Left ventricle myocardium inferior (tissue), 1 donor: Measurements from ENCODE around the gene CEP78. TPM values are rescaled to one million over a fixed set of nuclear protein-coding genes. Genes with fewer than 3 reads are reported as not detected.
A peak's percentile ranks its signal among the peaks of the same experiment; 100 is the strongest.

Source experiments
- DNase-seq: peaks from one replicate; pipeline ENCODE4 v3.0.0-alpha.2; 2020
- H3K27ac ChIP-seq: fragments of 200-600 bp; replicated peaks from 2 replicates; pipeline ENCODE4 v1.8.0; 2021
- H3K27me3 ChIP-seq: fragments of 200-600 bp; 2 replicates; pipeline ENCODE4 v1.8.0; 2021; ENCODE audit warnings: low read depth
- H3K36me3 ChIP-seq: fragments of 200-600 bp; 2 replicates; pipeline ENCODE4 v1.8.0; 2021
- H3K4me1 ChIP-seq: fragments of 200-600 bp; 2 replicates; pipeline ENCODE4 v1.8.0; 2021
- H3K4me3 ChIP-seq: fragments of 200-600 bp; 2 replicates; pipeline ENCODE4 v1.8.0; 2021; ENCODE audit warnings: mild to moderate bottlenecking, moderate library complexity
- H3K9me3 ChIP-seq: fragments of 200-600 bp; replicated peaks from 2 replicates; pipeline ENCODE4 v1.8.0; 2021
- intact Hi-C: fragments of 100-400 bp; cut with micrococcal nuclease; formaldehyde crosslinking; loops from one replicate; pipeline ENCODE4 v1.11.0; 2022
- total RNA-seq: library from RNA; stranded (reverse); fragmentation: NEBNext Ultra II Directional; extraction: Animal tissue kit (Norgen Biotek cat#: 25700); gene quantifications from one replicate; pipeline ENCODE4 v1.2.1, GENCODE V29; 2021
- TF ChIP-seq, protein P1 (sequence below): fragments of 200-600 bp; IDR thresholded peaks from 2 replicates; pipeline ENCODE4 v1.8.0; 2021; ENCODE audit warnings: antibody characterized with exemption, mild to moderate bottlenecking, borderline replicate concordance
- donor health status: DM: no; HTN: yes; CAD: no; lungs with severe emphysema.

Gene CEP78
- total RNA-seq, 1 donor from 2014 or later = 3.4 TPM

DNA sequence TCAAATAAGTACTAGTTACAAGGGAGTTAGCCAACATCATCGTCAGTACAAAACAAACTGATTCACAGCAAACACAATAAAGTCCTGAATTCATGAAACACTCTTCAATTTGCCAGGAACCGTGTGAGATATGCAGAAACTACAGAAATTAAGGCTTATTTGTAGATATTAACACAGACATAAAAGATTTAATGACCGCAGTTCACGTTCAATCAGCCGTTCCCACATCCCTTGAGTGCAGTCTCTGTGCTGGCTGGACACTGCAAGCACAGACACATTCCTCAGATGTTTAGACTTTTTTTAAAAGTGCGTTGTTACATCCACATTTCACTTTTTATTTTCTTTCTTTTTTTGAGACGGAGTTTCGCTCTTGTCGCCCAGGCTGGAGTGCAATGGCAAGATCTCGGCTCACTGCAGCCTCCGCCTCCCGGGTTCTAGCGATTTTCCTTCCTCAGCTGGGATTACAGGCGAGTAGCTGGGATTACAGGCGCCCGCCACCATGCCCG lies 566 bp upstream of the CEP78 start:
- Histone ChIP-seq H3K4me1 (peaks cover 24% of the 10 kb centered on the region), H3K36me3 (no peaks in the 10 kb centered on the region), H3K9me3 (no peaks in the 10 kb centered on the region), H3K4me3 (peak overlapping the region; percentile 99), H3K27ac (peak overlapping the region; percentile 79), H3K27me3 (no peaks in the 10 kb centered on the region)
- TF ChIP-seq, protein P1, sequence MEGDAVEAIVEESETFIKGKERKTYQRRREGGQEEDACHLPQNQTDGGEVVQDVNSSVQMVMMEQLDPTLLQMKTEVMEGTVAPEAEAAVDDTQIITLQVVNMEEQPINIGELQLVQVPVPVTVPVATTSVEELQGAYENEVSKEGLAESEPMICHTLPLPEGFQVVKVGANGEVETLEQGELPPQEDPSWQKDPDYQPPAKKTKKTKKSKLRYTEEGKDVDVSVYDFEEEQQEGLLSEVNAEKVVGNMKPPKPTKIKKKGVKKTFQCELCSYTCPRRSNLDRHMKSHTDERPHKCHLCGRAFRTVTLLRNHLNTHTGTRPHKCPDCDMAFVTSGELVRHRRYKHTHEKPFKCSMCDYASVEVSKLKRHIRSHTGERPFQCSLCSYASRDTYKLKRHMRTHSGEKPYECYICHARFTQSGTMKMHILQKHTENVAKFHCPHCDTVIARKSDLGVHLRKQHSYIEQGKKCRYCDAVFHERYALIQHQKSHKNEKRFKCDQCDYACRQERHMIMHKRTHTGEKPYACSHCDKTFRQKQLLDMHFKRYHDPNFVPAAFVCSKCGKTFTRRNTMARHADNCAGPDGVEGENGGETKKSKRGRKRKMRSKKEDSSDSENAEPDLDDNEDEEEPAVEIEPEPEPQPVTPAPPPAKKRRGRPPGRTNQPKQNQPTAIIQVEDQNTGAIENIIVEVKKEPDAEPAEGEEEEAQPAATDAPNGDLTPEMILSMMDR = no peak
- intact Hi-C loops = no loop called here
- DNase-seq = no peak

DNA sequence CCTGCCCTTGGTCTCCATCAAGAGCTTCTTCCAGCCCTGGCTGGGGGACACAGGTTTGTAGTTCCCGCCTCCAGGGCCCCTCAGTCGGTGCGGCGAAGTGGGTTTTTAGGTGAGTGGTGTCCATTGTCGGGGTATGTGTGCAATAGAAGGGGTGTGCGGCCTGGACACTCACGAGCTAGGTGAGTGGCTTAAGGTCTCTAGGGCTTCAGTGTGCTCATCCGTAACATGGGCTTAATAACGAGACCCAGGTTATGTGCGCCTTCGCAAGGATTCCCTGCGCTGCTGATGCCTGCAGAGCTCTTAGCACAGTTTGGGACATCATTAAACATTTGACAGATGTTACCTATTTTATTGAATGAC lies 656 bp downstream of the CEP78 start:
- no peak for DNase-seq
- Histone ChIP-seq H3K27me3 (no peaks in the 10 kb centered on the region), H3K9me3 (no peaks in the 10 kb centered on the region), H3K4me3 (peak overlapping the region; percentile 99), H3K27ac (peak overlapping the region; percentile 79), H3K4me1 (peaks cover 24% of the 10 kb centered on the region), H3K36me3 (no peaks in the 10 kb centered on the region)
- intact Hi-C loops = no loop called here
- TF ChIP-seq, protein P1 = no peak

DNA sequence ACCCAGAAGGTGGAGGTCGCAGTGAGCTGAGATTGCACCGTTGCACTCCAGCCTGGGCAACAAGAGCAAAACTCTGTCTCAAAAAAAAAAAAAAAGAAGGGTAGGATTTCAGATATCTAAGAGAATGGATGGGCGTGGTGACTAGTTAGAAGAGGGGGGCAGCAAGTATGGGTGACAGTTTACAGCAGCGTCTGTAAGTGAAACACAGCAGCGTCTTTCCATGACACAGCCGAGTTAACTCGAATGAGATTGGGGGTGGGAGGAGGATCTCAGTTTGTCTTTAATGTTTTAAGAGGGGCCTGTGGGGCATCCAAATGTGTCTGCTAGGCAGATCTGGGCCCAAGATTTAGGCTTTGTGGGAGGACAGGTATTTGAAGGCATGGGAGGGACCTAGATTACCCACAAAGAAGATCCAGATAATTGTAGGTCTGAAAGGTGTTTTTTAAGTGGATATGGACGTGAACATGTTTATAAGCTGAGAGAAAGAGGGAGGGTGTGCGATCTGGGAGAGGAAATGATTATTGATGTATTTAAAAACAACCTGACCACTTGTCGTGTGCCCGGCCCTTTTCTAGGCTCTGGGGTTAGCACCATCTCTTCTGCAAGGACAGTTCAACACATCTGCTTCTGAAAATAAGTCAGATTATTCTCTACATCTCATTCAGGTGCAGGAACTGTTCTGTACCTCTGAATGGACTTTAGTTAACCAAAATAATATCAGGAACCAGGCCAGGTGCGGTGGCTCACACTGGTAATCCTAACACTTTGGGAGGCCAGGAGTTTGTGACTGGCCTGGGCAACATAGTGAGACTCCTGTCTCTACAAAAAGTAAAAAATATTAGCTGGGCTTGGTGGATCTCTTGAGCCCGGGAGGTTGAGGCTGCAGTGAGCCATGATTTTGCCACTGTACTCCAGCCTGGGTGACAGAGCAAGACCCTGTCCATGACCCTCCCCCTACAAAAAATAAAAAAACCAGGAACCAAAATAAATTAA lies 2.5 kb downstream of the CEP78 start:
- Histone ChIP-seq H3K4me3 (no peak overlapping the region), H3K36me3 (peaks cover 5% of the 10 kb centered on the region), H3K27me3 (no peaks in the 10 kb centered on the region), H3K9me3 (no peaks in the 10 kb centered on the region), H3K27ac (no peak overlapping the region), H3K4me1 (peaks cover 24% of the 10 kb centered on the region)
- DNase-seq = no peak
- intact Hi-C loops = no loop called here
- TF ChIP-seq, protein P1 = no peak

DNA sequence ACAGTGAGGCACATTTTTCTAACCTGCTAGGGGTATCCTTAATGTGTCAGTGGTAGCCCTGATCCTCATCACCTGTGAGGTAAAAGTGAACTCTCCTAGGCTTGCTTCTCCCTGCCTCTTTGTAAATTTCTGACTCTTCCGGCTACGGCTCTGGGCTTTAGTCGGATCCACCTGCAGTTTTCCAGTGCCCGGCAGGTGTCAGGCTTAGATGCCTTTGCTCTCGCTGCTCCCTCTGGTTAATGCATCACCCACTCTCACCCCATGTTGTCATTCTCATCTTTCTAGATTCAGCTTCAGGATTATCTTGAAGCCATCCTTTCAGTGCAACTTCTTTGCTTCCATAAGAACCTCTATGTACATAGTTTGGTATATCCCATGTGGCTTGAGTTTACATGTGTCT lies 3.6 kb downstream of the CEP78 start:
- H3K9me3 ChIP-seq = no peaks in the 10 kb centered on the region

DNA sequence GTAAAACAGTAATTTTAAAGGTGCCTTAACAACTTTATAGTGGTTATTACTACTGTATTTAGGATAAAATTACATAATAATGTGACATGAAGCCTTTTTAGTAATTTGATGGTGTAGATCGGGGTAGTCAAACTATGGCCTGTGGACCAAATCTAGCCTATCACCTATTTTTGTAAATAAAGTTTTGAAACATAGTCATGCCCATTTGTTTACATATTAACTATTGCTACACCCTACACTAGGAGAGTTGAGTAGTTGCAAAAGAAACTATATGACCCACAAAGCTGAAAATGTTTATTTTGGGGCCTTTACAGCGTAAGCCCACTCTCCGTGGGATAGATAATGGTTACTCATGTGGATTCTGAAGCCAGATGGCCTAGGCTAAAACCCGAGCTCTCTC lies 6.2 kb downstream of the CEP78 start:
- peaks cover 20% of the 10 kb centered on the region for H3K36me3 ChIP-seq
- TF ChIP-seq, protein P1 = no peak
- H3K9me3 ChIP-seq = no peaks in the 10 kb centered on the region
- peaks cover under 1% of the 10 kb centered on the region for H3K4me1 ChIP-seq
- DNase-seq = no peak
- intact Hi-C loops = no loop called here
- H3K27me3 ChIP-seq = no peaks in the 10 kb centered on the region
- no peak overlapping the region for H3K4me3 ChIP-seq
- H3K27ac ChIP-seq = no peak overlapping the region

More for the DNA sequence above, 3.6 kb downstream of the CEP78 start:
- Histone ChIP-seq H3K4me3 (no peak overlapping the region), H3K27me3 (no peaks in the 10 kb centered on the region), H3K36me3 (peaks cover 15% of the 10 kb centered on the region), H3K27ac (no peak overlapping the region), H3K4me1 (peaks cover 24% of the 10 kb centered on the region)
- DNase-seq = no peak
- TF ChIP-seq, protein P1 = peak; percentile 28
- intact Hi-C loops = no loop called here
